Activated gamma-delta T cell (primary cell): Measurements from ENCODE around the gene ATP6V0B.

Experiments used
- DNase-seq: peaks from one replicate; lab custom pipeline; 2025; lab: John Stamatoyannopoulos, UW
- total RNA-seq, 2 donors: gene quantifications; one replicate each; lab custom pipeline; 2026; lab: John Stamatoyannopoulos, UW

The ATP6V0B gene
- total RNA-seq: 42.0 to 52.4 reads per million in 2 donors

DNA sequence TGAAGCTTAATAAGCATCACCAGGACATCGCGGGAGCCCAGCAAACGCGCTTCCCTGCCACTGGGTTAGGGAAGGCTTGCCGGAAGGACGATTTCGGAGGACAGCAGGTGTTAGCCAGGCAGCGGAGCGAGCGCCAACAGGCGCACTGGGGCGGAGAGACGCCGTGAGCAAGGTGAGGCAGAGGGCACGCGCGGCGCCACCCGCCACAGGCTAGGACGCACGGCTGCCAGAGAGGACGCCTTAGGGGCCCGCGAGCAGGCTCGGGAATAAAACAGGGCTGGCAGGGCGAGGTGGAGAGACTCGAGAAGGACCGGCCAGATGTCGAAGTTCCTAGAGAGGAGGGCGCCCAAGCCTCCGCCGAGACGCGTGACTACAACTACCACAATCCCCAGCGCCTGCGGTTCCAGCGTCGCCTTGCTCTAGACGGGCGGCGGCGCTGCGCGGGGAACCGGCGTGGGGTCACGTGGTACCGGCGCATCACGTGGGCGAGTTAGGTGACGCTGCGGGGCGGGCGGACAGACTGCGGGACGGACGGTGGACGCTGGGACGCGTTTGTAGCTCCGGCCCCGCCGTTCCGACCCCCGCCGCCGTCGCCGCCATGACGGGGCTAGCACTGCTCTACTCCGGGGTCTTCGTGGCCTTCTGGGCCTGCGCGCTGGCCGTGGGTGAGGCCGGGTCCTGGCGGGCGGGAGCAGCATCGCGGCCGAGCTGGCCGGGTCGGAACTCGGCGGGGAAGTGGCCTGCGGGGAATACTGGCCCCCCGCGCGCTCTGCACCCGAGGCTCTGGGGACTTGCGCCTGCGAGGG lies at the start of gene ATP6V0B:
Gene ATP6V0B, plus strand, starts transcription at position 518 of the 806 bp plus-strand sequence. Its CDS starts 81 bp downstream, at position 599.
- DNase-seq: peak; percentile 89

DNA sequence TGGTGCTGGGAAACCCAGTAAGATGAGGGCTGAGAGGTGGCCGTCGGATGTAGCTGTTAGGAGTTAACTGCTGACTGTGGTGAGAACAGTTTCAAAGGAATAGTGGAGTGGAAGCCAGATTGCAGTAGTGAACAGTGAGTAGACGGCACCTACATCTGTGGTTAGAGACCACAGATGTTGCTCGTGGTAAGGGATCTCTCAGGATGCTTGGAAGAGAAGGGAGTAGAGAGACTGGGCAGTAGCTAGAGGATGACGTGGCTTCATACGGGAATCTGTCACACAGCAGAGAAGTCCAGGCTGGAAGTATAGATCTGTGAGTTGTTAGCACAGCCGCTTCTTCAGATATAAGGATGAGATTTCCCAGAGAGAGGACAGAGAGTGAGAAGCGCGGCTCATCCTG lies 48.9 kb upstream of the ATP6V0B start:
- no peak for DNase-seq

DNA sequence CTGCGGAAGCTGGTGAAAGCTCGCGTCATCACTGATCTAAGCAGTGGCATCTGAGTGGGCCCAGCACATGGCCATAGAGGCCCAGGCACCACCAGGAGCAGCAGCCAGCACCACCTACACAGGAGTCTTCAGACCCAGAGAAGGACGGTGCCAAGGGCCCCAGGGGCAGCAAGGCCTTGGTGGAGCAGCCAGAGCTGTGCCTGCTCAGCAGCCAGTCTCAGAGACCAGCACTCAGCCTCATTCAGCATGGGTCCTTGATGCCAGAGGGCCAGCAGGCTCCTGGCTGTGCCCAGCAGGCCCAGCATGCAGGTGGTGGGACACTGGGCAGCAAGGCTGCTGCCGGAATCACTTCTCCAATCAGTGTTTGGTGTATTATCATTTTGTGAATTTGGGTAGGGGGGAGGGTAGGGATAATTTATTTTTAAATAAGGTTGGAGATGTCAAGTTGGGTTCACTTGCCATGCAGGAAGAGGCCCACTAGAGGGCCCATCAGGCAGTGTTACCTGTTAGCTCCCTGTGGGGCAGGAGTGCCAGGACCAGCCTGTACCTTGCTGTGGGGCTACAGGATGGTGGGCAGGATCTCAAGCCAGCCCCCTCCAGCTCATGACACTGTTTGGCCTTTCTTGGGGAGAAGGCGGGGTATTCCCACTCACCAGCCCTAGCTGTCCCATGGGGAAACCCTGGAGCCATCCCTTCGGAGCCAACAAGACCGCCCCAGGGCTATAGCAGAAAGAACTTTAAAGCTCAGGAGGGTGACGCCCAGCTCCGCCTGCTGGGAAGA lies 44.4 kb upstream of the ATP6V0B start:
- no peak for DNase-seq

DNA sequence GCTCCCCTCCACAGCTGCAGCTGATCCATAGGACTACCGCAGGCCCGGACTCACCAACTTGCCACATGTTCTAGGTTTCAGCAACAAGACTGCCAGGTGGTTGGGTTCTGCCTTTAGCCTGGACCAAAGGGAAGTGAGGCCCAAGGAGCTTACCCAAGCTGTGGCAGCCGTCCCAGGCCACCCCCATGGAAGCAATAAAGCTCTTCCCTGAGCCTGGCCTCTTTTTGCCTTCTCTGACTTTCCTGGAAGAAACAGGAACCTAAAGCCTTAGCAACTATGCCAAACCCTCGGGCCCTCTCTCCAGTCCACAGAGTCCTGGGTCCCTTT lies 43.8 kb upstream of the ATP6V0B start:
- DNase-seq: no peak

DNA sequence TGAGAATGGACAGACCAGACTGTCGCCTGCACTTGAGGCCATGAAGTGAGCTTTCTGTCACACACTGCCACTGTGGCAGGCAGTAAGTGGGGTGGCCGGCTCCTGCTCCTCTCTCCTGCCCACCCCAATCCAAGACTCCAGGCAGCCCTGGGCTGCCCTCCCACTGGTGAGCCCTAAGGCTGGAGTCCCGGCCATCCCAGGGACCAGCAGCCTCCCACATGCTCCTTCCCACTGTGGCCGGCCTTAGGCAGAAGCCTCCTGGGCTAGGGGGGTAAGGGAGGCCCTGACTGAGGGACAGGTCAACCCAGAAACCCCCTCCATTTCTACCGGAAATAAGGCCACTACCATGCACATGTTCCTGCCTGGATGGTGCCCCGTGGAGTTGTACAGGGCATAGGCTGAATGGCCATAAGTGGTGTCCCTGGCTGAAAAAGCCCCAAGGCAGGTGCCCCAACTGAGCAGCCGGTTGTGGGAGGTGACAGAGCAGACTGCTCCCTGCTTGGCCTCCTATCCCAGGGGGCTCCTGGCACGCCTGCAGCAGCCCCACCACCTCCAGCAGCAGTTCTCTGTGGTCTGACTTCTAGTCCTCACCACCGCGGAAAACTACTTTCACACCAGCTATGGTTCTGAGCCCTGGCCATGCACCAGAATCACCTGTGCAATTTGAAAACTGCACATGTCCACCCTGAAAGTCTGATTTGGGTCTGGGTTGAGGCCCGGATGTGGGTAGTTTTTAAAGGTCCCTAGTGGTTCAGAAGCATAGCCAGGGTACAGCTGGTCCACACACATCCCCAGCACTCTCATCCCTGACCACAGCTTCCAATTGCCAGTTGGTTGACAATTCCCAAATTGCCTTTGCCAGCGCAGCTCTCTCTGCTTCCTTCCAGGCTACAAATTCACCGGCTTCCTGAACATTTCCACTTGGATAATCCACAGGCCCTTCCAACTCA lies 42.8 kb upstream of the ATP6V0B start:
- DNase-seq: no peak

DNA sequence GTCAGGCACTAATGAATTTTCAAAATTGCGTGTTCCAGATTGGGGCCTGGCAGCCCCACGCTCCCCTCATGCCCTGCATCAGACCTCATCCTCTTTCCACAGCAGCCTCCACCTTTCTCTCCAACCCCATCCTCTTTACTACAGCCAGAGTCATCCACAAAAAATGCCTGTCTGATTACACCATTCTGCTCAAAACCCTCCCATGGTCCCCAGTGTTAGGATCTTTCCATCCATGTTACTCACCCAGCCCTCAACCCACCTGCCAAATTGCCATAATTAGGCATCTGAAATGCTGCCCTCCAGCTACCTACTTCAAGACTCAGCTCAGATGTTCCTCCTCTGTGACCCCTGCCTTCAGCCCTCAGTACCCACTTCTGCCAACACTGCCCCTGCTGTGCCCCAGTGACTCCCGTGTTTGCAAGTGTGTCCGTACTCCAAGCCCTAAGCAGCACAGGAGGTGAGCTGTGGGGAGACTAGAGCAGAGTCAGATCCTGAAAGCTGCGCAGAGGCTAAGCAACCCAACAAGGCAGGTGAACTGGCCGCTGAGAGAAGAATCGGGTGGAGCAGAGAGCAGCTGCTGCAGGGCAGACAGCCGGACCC lies 41.9 kb upstream of the ATP6V0B start:
- DNase-seq: no peak

DNA sequence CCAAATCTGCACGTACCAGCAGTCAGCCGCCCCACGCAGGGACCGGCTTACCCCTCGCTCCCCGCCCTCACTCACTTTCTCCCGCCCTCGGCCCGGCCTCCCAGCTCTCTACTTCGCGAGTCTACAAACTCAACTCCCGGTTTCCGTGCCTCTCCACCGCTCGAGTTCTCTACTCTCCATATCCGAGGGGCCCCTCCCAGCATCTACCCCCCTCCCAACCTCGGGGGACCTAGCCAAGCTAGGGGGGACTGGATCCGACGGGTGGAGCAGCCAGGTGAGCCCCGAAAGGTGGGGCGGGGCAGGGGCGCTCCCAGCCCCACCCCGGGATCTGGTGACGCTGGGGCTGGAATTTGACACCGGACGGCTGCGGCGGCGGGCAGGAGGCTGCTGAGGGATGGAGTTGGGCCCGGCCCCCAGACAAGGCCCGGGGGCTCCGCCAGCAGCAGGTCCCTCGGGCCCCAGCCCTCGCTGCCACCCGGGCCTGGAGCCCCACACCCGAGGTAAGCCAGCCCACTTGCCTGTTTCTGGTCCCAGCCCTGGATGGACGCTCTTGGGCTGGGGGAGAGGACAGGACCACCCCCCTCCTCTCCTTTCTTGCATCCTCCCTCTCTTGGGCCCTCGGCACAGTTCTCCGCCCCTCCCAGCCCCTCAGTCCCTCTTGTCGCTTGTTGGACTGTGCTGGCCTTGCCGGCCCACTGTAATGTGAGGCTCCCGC lies 41.2 kb upstream of the ATP6V0B start, which contains the start of gene ARTN:
Gene ARTN, plus strand, starts transcription at position 416 of the 715 bp plus-strand sequence. CDS start 1,856 bp downstream, outside the sequence.
- DNase-seq: no peak

DNA sequence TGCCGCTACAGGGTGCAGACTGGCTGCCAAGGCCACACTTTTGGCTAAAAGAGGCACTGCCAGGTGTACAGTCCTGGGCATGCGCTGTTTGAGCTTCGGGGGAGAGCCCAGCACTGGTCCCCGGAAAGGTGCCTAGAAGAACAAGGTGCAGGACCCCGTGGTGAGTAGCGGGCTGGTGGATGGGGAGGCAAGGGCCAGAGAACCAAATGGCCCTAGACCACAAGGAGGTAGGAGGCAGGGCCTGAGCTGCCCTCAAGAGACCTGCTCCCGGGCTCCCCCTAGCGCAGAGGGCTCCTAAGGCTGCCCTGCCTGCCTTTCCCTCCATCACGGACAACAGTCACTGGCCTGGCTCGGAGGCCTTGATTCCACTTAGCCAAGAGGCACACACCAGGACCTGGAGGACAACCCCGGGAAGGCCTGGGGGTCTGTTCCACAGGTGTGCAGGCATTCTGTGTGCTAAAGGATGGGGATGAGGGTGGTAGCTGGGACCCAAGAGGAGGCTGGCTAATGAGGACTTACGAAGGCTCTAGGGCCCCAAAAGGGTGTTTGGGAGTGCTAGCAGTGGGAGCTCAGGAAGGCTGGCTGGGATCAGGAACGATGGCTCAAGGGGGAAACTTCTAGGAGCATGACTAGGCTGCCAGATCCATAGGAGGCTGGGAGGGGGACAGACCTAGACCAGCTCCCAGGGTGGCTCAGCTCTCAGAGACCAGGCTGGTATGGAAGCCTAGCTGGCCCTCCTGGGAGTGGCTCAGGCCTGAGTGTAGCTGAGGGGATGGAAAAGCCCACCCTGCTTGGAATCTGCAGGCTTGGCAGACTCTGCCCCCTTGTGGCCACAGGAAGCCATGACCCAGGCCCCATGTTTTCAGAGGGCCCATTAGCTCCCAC lies 40.4 kb upstream of the ATP6V0B start:
- no peak for DNase-seq

DNA sequence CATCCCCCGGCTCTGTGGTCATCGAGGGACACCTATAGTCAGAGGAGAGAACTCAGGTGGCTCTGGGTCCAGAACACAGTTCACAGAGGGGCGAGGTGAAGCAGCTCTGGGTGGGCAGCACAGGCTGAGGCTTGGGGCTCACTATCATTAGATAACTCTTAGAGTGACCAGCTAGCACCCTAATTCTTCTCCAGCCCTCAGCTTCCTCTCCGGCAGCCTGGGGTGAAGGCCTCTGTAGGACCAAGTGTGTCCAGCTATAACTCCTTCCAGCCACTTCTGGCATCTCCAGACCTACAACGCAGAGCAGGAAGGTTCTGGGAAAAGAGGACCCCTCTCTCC lies 39.8 kb upstream of the ATP6V0B start:
- no peak for DNase-seq

DNA sequence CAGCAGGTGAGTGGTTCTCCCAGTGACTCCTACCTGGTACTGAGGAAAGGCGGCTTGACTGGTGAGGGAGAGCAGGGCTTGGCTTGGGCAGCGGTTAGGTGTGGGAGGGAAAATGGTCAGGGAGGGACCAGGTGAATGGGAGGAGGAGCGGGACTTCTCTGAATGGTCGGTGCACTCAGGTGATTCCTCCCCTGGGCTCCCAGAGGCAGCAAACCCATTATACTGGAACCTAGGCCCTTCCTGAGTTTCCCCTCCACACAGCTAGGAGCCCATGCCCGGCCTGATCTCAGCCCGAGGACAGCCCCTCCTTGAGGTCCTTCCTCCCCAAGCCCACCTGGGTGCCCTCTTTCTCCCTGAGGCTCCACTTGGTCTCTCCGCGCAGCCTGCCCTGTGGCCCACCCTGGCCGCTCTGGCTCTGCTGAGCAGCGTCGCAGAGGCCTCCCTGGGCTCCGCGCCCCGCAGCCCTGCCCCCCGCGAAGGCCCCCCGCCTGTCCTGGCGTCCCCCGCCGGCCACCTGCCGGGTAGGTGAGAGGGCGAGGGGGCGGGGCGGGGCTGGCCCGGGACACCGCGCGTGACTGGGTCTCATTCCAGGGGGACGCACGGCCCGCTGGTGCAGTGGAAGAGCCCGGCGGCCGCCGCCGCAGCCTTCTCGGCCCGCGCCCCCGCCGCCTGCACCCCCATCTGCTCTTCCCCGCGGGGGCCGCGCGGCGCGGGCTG lies 38.9 kb upstream of the ATP6V0B start:
- no peak for DNase-seq

DNA sequence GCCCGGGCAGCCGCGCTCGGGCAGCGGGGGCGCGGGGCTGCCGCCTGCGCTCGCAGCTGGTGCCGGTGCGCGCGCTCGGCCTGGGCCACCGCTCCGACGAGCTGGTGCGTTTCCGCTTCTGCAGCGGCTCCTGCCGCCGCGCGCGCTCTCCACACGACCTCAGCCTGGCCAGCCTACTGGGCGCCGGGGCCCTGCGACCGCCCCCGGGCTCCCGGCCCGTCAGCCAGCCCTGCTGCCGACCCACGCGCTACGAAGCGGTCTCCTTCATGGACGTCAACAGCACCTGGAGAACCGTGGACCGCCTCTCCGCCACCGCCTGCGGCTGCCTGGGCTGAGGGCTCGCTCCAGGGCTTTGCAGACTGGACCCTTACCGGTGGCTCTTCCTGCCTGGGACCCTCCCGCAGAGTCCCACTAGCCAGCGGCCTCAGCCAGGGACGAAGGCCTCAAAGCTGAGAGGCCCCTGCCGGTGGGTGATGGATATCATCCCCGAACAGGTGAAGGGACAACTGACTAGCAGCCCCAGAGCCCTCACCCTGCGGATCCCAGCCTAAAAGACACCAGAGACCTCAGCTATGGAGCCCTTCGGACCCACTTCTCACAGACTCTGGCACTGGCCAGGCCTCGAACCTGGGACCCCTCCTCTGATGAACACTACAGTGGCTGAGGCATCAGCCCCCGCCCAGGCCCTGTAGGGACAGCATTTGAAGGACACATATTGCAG lies 38.2 kb upstream of the ATP6V0B start:
- no peak for DNase-seq

DNA sequence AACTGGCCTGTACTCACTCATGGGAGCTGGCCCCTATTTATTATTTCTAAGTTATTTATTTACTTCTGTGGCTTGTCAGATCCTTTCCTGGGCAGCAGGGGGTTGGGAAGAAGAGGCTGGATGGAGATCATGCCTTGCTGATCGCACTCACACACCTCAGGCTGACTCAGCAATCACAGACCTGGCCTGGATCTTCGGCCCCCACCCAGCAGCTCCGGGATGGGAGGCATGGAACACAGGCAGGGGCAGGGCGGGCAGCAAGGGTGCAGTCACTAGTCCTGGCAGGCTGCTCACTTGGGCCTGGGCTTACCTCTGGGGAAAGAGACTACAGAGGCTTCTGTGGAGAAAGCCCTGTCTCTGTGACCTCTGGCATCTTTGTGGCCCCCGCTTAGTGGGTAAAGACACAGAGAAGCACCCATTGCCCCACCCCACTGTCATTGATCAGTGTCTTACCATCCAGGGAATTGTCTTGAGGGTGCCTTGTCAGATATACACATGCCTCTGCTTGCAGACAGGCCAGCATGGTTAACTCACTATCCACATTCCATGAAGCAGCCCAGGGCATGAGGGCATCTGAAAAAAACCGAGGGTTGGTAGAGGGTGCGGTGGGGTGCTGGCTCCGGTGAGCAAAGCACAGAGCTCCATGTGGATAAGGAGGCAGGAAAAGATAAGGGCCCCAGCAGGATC lies 37.4 kb upstream of the ATP6V0B start:
- no peak for DNase-seq

DNA sequence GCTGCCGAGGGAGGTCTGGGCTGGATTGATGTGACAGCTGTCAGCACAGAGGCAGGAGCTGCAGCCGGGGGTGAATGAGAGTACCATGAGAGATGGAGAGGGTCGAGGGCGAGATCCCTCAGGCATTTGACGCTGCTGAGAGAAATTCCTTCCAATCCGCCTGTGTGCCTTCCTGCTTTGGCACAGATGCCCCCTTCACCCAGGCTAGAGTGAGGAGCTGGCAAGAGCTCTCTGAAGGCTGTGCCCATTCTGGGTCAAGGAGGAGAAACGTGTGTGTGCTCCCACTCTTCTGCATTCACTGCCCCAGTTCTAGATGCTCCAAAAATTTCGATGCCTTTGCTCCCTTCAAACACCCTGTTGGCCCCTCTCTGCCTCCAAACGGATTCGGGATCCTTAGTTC lies 36.4 kb upstream of the ATP6V0B start:
- DNase-seq: no peak

DNA sequence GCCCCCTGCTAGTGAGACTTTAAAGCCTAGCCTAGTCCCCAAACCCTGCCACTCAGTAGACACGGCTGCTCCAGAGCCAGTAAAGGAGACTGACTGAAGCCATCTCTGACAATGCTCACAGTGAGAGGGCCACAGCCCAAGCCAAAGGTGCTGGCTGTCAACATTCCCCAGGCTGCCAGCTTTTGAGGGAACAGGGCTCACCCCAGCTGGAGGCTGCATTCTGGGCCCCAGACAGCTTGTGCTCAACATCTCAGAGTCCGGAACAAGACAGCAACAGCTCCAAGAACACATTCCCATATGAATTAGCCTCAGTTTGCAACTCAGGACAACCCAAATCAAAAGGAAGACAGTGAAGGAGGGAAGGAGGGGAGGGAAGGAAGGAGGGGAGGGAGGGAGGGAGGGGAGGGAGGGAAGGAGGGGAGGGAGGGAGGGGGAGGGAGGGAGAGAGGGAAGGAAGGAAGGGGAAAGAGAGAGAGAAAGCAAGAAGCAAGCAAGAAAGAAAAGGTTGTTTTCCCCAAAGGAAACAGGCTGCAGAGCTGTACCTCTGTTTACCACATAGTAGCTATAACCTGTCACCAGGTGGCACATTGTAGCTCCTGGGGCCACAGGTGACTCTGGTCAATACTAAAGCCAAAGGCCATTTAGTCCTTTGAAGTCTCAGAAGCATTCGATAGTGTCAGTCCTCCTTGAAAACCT lies 35.7 kb upstream of the ATP6V0B start:
- no peak for DNase-seq

DNA sequence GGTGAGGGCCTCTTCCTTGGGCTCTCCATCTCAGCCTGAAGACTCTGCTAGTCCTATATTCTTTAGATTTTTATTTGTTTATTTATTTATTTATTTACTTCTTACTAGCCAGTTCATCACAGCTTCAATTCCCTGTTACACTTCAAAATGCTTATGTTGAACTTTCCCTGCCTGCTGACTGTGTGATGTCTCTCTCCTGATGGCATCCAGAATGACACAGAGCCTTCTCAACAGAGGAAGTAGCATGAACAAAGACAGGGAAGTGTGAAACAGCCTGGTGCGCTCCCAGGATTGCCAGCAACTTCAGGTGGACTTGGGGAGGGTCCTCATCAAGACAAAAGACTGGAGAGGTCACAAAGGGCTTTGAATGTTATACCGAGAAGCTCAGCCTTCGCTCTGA lies 32.3 kb upstream of the ATP6V0B start:
- DNase-seq: no peak

DNA sequence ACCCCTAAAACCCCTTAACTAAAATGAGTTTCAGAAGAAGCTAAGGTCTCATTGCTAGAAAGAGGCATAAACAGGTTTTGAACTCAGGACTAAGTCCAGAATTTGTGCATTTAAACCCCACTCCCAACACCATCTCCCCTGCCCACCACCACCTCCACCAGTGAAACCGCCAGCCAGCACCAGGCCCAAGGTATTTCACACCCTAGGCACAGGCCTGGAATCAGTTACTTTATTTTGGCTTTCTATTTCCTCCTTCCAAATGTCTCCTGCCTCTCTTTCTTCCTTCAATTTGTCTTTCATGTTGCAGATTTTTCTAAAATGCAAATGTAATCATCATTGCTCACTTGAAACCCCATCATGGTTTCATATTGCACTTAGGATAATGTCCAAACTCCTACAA lies 29.9 kb upstream of the ATP6V0B start:
- no peak for DNase-seq

DNA sequence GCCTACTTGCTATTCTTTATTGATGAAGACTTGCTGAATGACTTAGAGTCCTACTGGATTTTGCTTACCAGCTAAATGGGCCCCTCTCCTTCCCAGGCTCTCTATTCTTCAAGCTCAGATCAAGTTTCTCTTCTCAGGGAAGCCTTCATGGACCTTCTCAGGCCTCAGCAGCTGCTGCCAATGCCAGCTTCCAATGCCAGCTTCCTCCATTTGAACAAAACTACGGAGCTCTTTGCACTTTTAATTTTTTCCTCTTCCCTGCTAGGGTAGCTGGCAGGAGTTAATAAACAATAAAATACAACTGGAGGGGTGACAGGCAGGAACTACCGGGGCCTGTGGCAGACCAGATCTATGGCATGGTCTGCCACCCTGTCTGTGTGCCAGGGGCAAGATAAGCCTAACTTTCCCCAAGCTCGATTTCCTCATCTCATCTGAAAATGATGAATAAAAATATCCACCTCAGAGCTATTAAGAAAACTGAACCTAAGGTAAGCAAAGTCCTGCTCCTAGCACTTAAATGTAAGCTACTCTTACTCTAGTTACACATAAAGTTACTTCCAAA lies 29.0 kb upstream of the ATP6V0B start:
- no peak for DNase-seq
